GM11168 (cell line): ENCODE measurements around the gene NCOA1.
"Not testable (repeated sequence)": the region's sequence is repeated elsewhere in the genome, so short reads cannot be mapped to it uniquely, and the experiment has no call there.

Experiments
- in situ Hi-C: fragments of 300-500 bp; cut with MboI; formaldehyde crosslinking; loops from one replicate; pipeline ENCODE4 v1.12.0; 2022; ENCODE audit warnings: low sequenced_read_pairs; ENCODE audit not compliant: unreplicated experiment

Gene NCOA1

DNA sequence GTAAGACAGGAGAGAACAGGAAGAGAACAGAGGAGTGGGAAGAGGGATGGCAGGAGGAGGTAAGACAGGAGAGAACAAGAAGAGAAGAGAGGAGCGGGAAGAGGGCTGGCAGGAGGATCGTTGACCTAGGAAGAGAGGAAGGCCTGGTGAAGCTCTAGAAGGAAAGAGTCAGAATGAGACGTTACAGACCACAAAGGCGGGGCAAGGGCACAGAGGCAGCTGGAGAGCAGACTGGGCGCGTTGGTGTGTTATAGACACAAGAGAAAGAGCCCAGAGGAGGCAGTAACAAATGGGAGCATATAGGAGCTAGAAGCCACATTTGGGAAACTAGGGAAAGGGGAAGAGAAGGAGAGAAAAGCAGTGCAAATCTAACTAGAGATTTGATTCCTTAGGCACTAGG is 275.6 kb downstream of the NCOA1 start:
- in situ Hi-C loops, result no loop called here

- in situ Hi-C loops, result no loop called here
These were observed 277.0 kb downstream of the NCOA1 start for GRCh38 chr2:24768013-24768412.

- in situ Hi-C loops, result no loop called here
These were observed 277.5 kb downstream of the NCOA1 start for GRCh38 chr2:24768601-24769000.

GRCh38 chr2:24771061-24771460 is 280.0 kb downstream of the NCOA1 start:
- in situ Hi-C loops, result no loop called here

- in situ Hi-C loops, result no loop called here
These were observed 280.9 kb downstream of the NCOA1 start for GRCh38 chr2:24771764-24772586.

DNA sequence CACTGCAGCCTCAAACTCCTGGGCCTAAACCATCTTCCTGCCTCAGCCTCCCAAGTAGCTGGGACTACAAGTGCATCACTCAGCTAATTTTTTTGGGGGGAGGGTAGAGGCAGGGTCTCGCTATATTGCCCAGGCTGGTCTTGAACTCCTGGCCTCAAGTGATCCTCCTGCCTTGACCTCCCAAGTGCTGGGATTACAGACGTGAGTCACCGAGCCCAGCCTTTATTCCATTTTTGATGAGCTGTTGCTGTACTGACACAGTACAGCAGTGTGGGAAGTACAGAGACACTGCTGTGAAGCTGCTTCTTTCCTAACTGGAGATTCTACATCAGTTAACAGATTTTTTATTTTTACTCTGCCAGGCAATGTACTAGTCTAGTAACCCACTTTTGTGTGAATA is 283.3 kb downstream of the NCOA1 start:
- in situ Hi-C loops, result no loop called here

GRCh38 chr2:24779116-24779515 is 288.1 kb downstream of the NCOA1 start:
- in situ Hi-C loops, result no loop called here

- in situ Hi-C loops, result no loop called here
These were observed 292.6 kb downstream of the NCOA1 start for GRCh38 chr2:24783641-24784040.

GRCh38 chr2:24785671-24786321 is 294.7 kb downstream of the NCOA1 start:
- in situ Hi-C loops, result no loop called here

GRCh38 chr2:24787532-24787931 is 296.5 kb downstream of the NCOA1 start:
- in situ Hi-C loops, result no loop called here

DNA sequence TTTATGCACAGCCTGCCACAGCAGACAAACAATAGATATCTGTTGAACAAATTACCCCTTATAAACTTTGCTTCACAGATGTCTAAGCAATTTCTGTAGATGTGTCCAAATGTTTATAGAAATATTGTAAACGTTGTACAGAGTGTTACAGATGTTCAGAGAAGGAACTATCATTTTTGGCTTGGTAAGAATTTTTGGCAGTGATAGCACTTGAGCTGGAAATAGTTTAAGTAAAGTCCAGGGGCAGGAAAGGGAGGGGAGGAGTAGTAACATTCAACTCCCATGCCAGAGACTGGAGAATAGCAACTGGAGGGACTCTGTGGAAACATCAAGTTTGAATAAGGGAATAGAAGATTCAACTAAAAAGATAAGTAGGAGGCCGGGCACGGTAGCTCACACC is 297.8 kb downstream of the NCOA1 start:
- in situ Hi-C loops, result no loop called here

DNA sequence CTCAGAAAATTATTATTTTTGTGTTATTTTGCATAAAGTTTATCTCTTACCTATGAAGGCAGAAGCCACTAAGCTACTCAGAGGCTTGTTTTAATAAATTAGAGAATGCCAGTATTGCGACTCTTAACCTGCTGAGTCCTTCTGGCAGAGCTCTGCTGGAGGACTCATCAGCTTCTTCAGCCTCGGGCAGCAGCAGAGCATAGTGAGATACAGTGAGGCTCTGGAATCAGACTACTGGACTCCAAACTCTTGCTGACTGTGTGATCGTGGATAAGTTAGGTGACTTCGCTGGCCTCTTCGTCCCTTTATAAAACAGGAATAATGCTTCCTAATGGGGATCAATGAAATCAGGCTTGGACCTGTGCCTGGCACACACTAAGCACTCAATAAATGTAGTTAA is 300.4 kb downstream of the NCOA1 start:
- in situ Hi-C loops, result no loop called here

GRCh38 chr2:24792542-24792873 is 301.5 kb downstream of the NCOA1 start:
- in situ Hi-C loops, result no loop called here

GRCh38 chr2:24792874-24793760 is 302.1 kb downstream of the NCOA1 start, which contains the start of the genes CENPO and PTRHD1:
Gene CENPO (plus strand): TSS chr2:24793425. CDS start chr2:24793920, 495 bp downstream.
Gene PTRHD1 (minus strand): TSS chr2:24793391. CDS start chr2:24793377, 14 bp downstream.
- in situ Hi-C loops, result no loop called here

DNA sequence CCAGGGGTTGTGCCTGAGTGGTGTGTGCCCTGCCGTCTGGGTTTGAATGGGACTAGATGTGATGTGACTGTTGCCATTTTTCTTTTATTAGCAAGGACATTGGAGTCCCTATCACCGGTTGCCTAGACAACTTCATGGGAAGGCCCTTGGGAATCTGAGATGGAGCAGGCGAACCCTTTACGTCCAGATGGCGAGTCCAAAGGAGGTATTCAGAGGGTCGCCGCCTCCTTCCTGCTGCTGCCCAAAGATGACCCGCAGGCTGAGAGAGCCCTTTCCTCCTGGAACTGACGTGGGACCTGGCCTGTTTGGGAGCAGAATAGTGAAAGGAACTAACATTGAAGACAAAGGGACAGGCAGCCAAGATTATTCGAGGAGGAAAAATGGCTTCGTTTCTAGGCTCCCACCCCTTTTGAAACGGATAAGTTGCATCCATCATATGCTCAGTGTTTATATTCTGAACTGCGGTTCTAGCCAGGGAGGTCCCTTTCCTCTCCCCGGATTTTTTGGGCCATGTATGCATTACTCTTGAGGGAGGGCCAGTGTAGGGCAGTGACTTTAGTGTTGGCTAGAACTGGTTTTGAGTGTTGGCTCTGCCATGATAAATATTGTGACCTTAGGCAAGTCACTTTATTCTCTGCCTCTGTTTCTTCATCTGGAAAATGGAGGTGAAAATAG is 302.8 kb downstream of the NCOA1 start:
- in situ Hi-C loops, result no loop called here

- in situ Hi-C loops, result no loop called here
These were observed 306.6 kb downstream of the NCOA1 start for GRCh38 chr2:24797644-24798043.

DNA sequence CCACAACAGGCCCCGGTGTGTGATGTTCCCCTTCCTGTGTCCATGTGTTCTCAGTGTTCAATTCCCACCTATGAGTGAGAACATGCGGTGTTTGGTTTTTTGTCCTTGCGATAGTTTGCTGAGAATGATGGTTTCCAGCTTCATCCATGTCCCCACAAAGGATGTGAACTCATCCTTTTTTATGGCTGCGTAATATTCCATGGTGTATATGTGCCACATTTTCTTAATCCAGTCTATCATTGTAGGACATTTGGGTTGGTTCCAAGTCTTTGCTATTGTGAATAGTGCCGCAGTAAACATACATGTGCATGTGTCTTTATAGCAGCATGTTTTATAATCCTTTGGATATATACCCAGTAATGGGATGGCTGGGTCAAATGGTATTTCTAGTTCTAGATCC is 309.4 kb downstream of the NCOA1 start:
- in situ Hi-C loops, result not testable (repeated sequence)

DNA sequence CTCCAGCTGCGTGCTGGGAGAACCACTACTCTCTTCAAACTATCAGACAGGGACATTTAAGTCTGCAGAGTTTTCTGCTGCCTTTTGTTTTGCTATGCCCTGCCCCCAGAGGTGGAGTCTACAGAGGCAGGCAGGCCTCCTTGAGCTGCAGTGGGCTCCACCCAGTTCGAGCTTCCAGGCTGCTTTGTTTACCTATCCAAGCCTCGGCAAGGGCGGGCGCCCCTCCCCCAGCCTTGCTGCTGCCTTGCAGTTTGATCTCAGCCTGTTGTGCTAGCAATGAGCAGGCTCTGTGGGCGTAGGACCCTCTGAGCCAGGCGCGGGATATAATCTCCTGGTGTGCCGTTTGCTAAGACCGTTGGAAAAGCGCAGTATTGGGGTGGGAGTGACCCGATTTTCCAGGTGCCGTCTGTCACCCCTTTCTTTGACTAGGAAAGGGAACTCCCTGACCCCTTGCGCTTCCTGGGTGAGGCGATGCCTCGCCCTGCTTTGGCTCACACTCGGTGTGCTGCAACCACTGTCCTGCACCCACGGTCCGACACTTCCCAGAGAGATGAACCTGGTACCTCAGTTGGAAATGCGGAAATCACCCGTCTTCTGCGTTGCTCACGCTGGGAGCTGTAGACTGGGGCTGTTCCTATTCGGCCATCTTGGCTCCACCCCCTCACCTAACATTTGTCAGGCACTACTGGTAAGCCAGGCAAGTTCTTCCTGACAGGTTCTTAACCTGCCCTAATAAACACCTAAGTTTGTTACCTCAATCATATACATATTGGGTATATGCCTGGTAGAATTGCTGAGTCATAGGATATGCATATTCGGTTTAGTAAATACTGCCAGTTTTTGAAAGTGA is 315.0 kb downstream of the NCOA1 start:
- in situ Hi-C loops, result not testable (repeated sequence)

- in situ Hi-C loops, result no loop called here
These were observed 315.6 kb downstream of the NCOA1 start for GRCh38 chr2:24806661-24807036.
